ENCODE measurements around the gene MYCBPAP. TPM values are rescaled to one million over a fixed set of nuclear protein-coding genes. Genes with fewer than 3 reads are reported as not detected.

The MYCBPAP gene
- total RNA-seq, 4 donors from 2014 or later = 1.3 to 1.8 TPM; not detected in 2

- TF ChIP-seq, protein P1, sequence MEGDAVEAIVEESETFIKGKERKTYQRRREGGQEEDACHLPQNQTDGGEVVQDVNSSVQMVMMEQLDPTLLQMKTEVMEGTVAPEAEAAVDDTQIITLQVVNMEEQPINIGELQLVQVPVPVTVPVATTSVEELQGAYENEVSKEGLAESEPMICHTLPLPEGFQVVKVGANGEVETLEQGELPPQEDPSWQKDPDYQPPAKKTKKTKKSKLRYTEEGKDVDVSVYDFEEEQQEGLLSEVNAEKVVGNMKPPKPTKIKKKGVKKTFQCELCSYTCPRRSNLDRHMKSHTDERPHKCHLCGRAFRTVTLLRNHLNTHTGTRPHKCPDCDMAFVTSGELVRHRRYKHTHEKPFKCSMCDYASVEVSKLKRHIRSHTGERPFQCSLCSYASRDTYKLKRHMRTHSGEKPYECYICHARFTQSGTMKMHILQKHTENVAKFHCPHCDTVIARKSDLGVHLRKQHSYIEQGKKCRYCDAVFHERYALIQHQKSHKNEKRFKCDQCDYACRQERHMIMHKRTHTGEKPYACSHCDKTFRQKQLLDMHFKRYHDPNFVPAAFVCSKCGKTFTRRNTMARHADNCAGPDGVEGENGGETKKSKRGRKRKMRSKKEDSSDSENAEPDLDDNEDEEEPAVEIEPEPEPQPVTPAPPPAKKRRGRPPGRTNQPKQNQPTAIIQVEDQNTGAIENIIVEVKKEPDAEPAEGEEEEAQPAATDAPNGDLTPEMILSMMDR (IDR thresholded peaks at IDR 0.05; ENCODE audit: low read depth) = no peak
These were observed 53.5 kb downstream of the MYCBPAP start for GRCh38 chr17:50561746-50562141.

- TF ChIP-seq, protein P1 (IDR thresholded peaks at IDR 0.05; ENCODE audit: low read depth) = no peak
These were observed 54.2 kb downstream of the MYCBPAP start for GRCh38 chr17:50562242-50563091.

DNA sequence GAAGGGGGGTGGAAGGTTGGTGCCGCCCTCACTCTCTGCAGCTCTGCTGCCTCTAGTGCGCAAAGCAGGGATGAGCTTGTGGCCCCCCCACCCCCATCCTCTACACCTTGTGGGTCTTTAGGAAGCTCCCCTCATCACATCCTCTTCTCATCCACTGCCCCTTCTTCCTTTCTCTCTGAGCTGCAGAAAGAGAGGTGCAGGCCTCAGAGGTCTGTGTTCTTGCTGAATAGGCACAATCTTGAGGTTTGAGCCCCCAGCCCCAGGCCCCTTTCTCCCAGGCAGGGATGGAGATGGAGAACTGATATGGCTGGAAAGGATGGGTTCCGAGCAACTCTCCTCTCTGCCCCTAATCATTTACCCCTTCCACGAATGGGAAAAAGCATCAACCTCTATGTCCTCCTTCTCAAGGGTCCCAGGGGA lies 54.9 kb downstream of the MYCBPAP start:
- TF ChIP-seq, protein P1 (IDR thresholded peaks at IDR 0.05; ENCODE audit: low read depth) = no peak

- TF ChIP-seq, protein P1 (IDR thresholded peaks at IDR 0.05; ENCODE audit: low read depth) = no peak
These were observed 56.7 kb downstream of the MYCBPAP start for GRCh38 chr17:50564916-50565315.

DNA sequence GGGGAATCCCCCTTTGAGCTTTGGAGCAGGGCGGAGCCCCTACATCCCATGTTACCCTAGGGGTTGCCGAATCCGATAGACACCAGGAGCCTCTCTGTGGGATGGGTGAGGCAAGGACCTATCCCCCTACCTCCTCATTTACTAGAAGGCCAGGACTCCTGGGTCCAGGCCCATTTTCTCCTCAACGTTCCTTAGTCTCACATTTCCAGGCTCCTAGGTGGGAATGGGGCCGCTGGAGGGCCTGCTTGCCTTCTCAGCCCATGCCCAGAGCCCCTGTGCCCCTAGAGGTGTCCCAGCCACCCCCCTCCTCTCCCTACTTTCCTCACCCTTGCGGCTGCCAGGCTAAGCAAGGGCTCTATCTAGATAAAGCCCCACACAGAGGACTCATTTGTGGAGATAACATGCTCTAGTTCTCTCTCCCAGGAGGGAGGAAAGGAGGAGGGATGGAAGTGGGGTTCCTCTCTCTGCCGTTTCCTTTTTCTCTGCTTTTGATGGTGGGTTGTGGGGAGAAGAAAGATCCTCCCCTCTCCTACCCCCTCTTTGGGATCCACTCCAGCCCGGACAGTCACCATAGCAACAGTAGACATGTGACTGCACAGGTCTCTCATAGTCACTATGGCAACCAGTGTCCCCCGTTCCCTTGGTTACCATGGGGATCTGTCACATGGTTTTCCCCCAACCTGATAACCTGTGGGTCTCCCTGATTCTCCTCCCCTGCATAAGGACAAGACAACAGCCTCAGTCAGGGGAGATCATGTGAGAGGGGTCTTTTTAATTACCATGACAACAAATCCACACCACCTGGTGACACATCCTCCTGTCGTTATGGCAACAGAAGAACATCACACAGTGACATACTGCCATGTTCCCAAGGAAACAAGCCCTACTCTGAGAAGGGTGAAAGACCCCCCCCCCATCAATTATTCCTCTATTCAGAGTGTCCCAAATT lies 57.4 kb downstream of the MYCBPAP start:
- TF ChIP-seq, protein P1 (IDR thresholded peaks at IDR 0.05; ENCODE audit: low read depth) = no peak

DNA sequence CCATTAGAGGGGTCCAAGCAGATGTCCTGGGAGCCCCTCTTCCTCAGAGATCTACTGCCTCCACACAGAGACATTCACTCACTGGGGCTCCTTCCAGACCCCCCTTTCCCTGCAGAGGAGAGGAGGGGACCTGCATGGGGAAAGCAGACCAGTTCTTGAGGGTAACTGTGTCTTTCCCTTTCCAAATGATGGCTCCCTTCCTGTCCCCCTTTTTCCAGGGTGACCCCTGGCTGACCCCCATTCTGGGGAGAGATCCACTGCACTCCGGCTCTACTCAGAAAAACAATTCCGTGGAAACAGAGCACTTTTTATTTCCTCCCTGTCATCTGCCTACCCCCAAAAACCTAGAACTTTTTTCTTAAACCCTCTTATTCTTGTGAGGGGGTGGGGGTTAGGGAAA lies 58.6 kb downstream of the MYCBPAP start:
- TF ChIP-seq, protein P1 (IDR thresholded peaks at IDR 0.05; ENCODE audit: low read depth) = no peak

DNA sequence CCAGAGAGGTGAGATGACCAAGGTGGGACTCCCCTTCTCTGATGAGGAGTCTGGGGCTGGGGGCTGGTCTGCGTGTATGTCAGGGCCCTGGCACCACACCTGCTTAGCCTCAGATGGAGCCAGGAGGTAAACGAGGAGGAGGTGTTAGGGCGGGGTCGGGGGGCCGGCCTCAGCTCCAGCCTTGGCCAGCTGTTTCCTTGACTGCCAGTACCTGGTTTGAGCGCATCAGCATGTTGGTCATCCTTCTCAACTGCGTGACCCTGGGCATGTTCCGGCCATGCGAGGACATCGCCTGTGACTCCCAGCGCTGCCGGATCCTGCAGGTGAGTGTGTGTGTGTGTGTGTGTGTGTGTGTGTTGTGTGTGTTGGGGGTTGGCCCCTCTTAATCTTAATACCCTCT lies 60.4 kb downstream of the MYCBPAP start:
- TF ChIP-seq, protein P1 (IDR thresholded peaks at IDR 0.05; ENCODE audit: low read depth) = no peak

Measured in subcutaneous adipose tissue (tissue), 4 donors.